HEK293 (cell line): ENCODE results near the gene IGFBP7.

Experiments used
- BCL11B ChIP-seq: fragments of 450-650 bp; formaldehyde crosslinking; IDR thresholded peaks from 2 replicates; pipeline ENCODE4 v1.5.1; 2016; ENCODE audit warnings: low read depth, missing biosample characterization, missing genetic modification characterization
- KLF10 ChIP-seq: fragments of 450-650 bp; IDR thresholded peaks from 2 replicates; pipeline ENCODE4 v1.5.1; 2018; ENCODE audit warnings: missing biosample characterization, mild to moderate bottlenecking, missing genetic modification characterization
- PRDM1 ChIP-seq: fragments of 450-650 bp; formaldehyde crosslinking; IDR thresholded peaks from 2 replicates; pipeline ENCODE4; 2016; ENCODE audit warnings: missing biosample characterization, missing genetic modification characterization
- TCF7L2 ChIP-seq: IDR thresholded peaks from 2 replicates; pipeline ENCODE4 v1.6.1; 2011; ENCODE audit warnings: low read depth, mild to moderate bottlenecking, inconsistent platforms, low read length, moderate library complexity, borderline replicate concordance
- ZNF324 ChIP-seq: fragments of 450-650 bp; formaldehyde crosslinking; IDR thresholded peaks from 2 replicates; pipeline ENCODE4 v1.5.1; 2016; ENCODE audit warnings: missing biosample characterization, missing genetic modification characterization
- ZNF76 ChIP-seq: fragments of 450-650 bp; formaldehyde crosslinking; IDR thresholded peaks from 2 replicates; pipeline ENCODE4; 2016; ENCODE audit warnings: low read depth, missing biosample characterization, missing genetic modification characterization, borderline replicate concordance
- TF ChIP-seq, protein P1 (sequence below): fragments of 450-650 bp; formaldehyde crosslinking; optimal IDR thresholded peaks from 2 replicates; pipeline ENCODE3; 2016; ENCODE audit warnings: missing biosample characterization, mild to moderate bottlenecking, missing genetic modification characterization
- TF ChIP-seq, protein P2 (sequence below): fragments of 450-650 bp; formaldehyde crosslinking; IDR thresholded peaks from 2 replicates; pipeline ENCODE4 v1.5.1; 2016; ENCODE audit warnings: missing biosample characterization, missing genetic modification characterization
- TF ChIP-seq, protein P3 (sequence below): fragments of 450-650 bp; formaldehyde crosslinking; IDR thresholded peaks from 2 replicates; pipeline ENCODE4 v1.5.1; 2016; ENCODE audit warnings: missing biosample characterization, missing genetic modification characterization
- TF ChIP-seq, protein P4 (sequence below): fragments of 450-650 bp; formaldehyde crosslinking; IDR thresholded peaks from 2 replicates; pipeline ENCODE4 v1.5.1; 2016; ENCODE audit warnings: missing biosample characterization, missing genetic modification characterization
- TF ChIP-seq, protein P5 (sequence below): fragments of 450-650 bp; formaldehyde crosslinking; IDR thresholded peaks from 2 replicates; pipeline ENCODE4 v1.5.1; 2016; ENCODE audit warnings: missing biosample characterization, missing genetic modification characterization

DNA sequence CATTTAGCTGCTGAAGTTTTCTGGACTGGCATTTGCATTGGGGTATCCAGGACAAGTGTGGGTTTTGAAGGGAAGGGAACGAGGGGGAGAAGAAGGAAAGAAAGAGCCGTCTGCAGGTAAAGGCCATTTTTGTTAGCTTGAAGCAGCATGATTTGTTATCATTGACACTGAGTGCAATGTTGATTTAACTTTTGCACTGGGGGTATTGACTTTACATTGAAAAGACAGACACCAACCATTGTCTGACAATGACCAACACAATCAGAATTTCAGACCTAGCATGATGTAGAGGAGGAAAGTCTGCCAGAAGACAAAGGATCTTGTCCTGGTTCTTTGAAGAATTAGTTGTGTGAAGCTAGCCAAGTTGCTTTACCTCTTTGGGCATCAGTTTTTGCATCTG, 39.6 kb upstream of the IGFBP7 start:
- TF ChIP-seq KLF10 (tag by site-specific recombination) (no peak), BCL11B (tag by site-specific recombination) (no peak), ZNF76 (tag by site-specific recombination) (no peak), TCF7L2 (no peak), PRDM1 (tag by site-specific recombination) (no peak), ZNF324 (tag by site-specific recombination) (no peak)
- TF ChIP-seq, protein P1, sequence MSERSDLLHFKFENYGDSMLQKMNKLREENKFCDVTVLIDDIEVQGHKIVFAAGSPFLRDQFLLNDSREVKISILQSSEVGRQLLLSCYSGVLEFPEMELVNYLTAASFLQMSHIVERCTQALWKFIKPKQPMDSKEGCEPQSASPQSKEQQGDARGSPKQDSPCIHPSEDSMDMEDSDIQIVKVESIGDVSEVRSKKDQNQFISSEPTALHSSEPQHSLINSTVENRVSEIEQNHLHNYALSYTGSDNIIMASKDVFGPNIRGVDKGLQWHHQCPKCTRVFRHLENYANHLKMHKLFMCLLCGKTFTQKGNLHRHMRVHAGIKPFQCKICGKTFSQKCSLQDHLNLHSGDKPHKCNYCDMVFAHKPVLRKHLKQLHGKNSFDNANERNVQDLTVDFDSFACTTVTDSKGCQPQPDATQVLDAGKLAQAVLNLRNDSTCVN (tag by site-specific recombination), result no peak
- TF ChIP-seq, protein P2, sequence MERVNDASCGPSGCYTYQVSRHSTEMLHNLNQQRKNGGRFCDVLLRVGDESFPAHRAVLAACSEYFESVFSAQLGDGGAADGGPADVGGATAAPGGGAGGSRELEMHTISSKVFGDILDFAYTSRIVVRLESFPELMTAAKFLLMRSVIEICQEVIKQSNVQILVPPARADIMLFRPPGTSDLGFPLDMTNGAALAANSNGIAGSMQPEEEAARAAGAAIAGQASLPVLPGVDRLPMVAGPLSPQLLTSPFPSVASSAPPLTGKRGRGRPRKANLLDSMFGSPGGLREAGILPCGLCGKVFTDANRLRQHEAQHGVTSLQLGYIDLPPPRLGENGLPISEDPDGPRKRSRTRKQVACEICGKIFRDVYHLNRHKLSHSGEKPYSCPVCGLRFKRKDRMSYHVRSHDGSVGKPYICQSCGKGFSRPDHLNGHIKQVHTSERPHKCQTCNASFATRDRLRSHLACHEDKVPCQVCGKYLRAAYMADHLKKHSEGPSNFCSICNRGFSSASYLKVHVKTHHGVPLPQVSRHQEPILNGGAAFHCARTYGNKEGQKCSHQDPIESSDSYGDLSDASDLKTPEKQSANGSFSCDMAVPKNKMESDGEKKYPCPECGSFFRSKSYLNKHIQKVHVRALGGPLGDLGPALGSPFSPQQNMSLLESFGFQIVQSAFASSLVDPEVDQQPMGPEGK (tag by site-specific recombination), result no peak
- TF ChIP-seq, protein P3, sequence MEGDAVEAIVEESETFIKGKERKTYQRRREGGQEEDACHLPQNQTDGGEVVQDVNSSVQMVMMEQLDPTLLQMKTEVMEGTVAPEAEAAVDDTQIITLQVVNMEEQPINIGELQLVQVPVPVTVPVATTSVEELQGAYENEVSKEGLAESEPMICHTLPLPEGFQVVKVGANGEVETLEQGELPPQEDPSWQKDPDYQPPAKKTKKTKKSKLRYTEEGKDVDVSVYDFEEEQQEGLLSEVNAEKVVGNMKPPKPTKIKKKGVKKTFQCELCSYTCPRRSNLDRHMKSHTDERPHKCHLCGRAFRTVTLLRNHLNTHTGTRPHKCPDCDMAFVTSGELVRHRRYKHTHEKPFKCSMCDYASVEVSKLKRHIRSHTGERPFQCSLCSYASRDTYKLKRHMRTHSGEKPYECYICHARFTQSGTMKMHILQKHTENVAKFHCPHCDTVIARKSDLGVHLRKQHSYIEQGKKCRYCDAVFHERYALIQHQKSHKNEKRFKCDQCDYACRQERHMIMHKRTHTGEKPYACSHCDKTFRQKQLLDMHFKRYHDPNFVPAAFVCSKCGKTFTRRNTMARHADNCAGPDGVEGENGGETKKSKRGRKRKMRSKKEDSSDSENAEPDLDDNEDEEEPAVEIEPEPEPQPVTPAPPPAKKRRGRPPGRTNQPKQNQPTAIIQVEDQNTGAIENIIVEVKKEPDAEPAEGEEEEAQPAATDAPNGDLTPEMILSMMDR (tag by site-specific recombination), result no peak
- TF ChIP-seq, protein P4, sequence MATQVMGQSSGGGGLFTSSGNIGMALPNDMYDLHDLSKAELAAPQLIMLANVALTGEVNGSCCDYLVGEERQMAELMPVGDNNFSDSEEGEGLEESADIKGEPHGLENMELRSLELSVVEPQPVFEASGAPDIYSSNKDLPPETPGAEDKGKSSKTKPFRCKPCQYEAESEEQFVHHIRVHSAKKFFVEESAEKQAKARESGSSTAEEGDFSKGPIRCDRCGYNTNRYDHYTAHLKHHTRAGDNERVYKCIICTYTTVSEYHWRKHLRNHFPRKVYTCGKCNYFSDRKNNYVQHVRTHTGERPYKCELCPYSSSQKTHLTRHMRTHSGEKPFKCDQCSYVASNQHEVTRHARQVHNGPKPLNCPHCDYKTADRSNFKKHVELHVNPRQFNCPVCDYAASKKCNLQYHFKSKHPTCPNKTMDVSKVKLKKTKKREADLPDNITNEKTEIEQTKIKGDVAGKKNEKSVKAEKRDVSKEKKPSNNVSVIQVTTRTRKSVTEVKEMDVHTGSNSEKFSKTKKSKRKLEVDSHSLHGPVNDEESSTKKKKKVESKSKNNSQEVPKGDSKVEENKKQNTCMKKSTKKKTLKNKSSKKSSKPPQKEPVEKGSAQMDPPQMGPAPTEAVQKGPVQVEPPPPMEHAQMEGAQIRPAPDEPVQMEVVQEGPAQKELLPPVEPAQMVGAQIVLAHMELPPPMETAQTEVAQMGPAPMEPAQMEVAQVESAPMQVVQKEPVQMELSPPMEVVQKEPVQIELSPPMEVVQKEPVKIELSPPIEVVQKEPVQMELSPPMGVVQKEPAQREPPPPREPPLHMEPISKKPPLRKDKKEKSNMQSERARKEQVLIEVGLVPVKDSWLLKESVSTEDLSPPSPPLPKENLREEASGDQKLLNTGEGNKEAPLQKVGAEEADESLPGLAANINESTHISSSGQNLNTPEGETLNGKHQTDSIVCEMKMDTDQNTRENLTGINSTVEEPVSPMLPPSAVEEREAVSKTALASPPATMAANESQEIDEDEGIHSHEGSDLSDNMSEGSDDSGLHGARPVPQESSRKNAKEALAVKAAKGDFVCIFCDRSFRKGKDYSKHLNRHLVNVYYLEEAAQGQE (tag by site-specific recombination), result no peak
- TF ChIP-seq, protein P5, sequence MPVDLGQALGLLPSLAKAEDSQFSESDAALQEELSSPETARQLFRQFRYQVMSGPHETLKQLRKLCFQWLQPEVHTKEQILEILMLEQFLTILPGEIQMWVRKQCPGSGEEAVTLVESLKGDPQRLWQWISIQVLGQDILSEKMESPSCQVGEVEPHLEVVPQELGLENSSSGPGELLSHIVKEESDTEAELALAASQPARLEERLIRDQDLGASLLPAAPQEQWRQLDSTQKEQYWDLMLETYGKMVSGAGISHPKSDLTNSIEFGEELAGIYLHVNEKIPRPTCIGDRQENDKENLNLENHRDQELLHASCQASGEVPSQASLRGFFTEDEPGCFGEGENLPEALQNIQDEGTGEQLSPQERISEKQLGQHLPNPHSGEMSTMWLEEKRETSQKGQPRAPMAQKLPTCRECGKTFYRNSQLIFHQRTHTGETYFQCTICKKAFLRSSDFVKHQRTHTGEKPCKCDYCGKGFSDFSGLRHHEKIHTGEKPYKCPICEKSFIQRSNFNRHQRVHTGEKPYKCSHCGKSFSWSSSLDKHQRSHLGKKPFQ (tag by site-specific recombination), result no peak
